ENCODE results near the gene NOXO1.
"Not testable (repeated sequence)": the region's sequence is repeated elsewhere in the genome, so short reads cannot be mapped to it uniquely, and the experiment has no call there.

NOXO1 gene

DNA sequence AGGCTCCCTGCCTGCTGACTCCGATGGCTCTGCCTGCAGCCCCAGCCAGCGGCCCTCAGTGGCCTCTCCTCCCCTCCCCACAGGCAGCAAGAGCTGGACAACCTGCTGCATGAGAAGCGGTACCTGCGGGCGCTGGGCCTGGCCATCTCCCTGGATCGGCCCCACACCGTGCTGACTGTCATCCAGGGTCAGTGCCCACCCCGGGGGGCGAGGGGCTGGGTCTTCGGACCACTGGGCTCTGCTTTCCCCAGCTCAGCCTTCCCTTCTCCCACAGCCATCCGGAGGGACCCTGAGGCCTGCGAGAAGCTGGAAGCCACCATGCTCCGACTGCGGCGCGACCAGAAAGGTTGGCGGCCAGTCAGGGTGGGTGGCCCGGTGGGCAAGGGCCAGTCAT is 3.4 kb downstream of the NOXO1 start:
- no peak for DNase-seq

DNA sequence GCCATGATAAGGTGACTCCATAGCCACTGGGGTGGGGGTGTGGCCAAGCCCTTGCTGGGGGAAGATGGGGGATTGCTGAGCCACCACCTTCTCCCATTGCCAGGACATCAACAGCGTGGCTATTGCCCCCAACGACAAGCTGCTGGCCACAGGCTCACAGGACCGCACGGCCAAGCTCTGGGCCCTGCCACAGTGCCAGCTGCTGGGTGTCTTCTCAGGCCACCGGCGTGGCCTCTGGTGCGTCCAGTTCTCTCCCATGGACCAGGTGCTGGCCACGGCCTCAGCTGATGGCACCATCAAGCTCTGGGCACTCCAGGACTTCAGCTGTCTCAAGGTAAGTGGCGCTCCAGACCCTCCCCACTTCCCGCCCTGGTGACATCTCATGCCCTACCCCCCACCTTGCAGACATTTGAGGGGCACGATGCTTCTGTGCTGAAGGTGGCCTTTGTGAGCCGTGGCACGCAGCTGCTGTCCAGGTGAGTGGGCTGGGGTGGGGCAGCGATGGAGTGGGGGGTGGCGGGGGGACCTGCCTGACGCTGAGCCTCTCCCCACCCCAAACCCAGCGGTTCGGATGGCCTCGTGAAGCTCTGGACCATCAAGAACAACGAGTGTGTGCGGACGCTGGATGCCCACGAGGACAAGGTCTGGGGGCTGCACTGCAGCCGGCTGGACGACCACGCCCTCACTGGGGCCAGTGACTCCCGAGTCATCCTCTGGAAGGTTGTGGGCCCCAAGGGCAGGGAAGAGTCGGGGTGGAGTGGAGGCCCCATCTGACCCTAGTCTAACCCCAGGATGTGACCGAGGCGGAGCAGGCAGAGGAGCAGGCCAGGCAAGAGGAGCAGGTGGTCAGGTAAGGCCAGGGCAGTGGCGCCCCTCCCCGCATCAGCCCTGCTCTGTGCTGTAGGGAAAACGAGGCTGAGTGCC is 4.1 kb downstream of the NOXO1 start:
- DNase-seq, result no peak

DNA sequence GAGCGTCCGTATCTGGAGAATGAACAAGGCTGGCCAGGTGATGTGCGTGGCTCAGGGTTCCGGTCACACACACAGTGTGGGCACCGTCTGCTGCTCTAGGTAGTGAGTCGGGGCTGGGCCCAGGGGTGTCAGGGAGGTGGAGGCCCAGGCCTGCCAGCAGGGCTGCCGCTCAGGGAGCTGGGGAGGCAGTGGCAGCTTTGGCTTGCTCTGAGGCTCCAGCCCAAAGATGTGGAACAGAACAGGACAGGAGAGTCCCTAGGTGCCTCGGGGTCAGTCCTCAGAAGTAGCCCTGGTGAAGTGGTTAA is 5.1 kb downstream of the NOXO1 start:
- DNase-seq, result no peak

DNA sequence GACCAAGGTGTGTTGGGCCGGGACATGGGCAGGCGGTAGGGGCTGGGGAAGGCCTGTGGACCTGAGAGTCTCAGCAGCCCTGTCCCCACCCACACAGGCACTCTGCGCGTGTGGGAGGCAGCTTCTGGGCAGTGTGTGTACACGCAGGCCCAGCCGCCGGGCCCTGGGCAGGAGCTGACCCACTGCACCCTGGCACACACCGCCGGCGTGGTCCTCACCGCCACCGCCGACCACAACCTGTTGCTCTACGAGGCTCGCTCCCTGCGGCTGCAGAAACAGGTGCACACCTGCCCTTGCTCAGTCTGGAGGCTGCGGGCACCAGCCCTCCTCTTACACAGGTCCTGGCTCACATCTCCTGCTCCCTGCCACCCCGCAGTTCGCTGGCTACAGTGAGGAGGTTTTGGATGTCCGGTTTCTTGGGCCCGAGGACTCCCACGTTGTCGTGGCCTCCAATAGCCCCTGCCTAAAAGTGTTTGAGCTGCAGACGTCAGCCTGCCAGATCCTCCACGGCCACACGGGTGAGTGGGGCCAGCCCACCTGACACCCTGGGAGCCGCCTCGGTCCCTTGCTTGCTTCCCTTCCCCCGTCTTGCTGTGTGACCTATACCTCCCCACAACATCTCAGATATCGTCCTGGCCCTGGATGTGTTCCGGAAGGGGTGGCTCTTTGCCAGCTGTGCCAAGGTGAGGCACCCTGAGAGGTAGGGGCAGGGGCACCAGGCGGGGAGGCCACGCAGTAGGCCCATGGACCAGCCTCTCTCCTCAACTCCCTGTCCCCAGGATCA is 5.6 kb downstream of the NOXO1 start:
- no peak for DNase-seq

DNA sequence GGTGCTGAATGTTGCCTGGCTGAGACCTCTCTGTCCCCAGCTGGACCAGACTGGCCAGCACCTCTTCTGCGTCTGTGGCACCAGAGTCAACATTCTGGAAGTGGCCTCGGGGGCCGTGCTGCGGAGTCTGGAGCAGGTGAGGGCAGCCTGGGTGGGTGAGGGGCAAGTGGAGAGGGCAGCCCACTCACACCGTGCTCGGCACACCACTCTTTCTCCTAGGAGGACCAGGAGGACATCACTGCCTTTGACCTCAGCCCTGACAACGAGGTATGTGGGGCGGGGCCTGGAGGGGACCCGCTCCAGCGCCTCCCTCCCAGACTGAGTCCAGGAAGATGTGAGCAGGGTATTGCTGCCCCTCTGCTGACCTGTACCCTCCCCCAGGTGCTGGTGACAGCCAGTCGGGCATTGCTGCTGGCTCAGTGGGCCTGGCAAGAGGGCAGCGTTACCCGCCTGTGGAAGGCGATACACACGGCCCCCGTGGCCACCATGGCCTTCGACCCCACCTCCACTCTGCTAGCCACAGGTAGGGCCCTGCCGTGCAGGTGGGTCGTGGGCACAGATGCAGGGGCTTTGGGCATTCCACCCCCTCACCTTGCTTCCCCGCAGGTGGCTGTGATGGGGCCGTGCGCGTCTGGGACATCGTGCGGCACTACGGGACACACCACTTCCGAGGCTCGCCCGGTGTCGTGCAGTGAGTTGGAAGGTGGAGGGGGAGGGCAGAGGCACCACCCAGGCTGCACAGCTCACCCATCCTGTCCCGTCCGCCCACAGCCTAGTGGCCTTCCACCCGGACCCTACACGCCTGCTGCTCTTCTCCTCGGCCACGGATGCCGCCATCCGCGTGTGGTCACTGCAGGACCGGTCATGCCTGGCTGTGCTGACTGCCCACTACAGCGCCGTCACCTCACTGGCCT is 6.9 kb downstream of the NOXO1 start:
- no peak for DNase-seq

DNA sequence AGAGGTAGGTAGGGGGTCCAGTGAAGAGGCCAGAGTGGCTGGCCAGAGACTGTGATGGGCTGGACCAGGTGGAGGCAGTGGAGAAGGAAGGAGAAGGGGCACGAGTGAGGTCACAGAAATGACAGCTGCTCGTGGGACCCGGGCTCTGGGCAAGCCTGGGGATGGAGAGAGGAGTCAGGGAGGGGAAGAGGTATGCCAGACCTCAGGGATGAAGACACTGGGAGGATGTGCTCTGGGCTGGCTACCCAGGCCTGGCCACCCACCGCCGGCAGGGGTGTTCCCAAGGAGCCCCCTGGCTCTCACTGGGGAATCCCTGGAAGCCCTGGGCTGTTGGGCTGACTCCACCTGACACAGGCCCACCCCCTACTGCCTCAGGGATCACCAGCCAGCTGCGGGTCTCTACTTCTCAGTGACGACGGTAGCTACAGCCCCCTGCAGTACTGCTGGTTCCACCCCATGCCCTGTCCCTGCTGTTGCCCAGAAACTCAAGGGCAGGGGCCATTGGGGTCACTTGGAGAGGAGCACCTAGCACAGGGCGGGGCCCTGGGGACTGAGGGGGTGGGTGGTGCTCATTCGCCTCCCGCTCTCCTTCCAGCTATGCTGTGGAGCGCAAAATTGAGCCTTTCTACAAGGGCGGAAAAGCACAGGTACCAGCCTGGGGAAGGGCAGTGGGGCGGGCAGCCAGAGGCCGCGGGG is 7.7 kb downstream of the NOXO1 start:
- no peak for DNase-seq

GRCh38 chr16:1972490-1972877 is 8.8 kb downstream of the NOXO1 start:
- DNase-seq, result no peak

DNA sequence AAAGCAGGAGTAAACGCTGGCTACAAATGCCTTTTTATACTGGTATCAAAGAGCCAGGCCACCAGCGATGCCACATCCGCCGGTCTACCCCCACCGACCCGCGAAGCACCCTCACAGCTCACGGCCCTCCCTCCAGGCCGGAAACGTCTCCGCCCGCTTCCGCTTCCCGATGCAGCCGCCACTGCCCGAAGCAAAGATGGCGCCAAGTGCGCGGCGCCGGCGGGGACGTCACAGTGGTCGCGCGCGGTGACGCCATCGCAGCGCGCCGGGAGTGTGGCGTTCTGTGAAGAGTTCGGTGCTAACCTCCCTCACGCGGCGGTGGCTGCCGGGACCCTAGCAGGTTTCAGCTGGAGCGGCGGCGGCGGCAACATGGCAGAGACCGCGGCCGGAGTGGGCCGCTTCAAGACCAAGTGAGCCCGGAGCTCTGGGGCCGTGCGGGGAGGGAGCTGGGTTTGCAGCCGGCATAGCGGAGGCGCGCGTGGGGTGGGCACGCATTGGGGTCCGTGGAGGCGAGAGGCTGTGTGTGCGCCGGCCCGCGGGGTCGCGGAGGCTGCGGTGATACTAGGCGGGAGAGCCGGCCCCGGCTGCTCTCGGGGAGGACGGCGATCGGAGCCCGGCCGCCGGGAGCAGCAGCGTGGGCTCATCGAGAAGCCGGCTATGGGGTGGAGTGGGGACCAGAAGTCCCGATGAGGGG is 9.3 kb downstream of the NOXO1 start, which contains the start of gene TBL3:
Gene TBL3, plus strand, starts transcription at position 258 of the 694 bp plus-strand sequence. Its CDS starts 112 bp downstream, at position 370.
- peak; percentile 96 for DNase-seq

- DNase-seq, result no peak
These were observed 12.9 kb downstream of the NOXO1 start for GRCh38 chr16:1968146-1968953.

- no peak for DNase-seq
These were observed 14.8 kb downstream of the NOXO1 start, which contains the start of gene RNF151 for GRCh38 chr16:1966460-1966859. Gene RNF151, plus strand, starts transcription at chr16:1966856. Its CDS starts 26 bp downstream, at chr16:1966882.

GRCh38 chr16:1965396-1966001 is 15.8 kb downstream of the NOXO1 start:
- DNase-seq, result no peak

DNA sequence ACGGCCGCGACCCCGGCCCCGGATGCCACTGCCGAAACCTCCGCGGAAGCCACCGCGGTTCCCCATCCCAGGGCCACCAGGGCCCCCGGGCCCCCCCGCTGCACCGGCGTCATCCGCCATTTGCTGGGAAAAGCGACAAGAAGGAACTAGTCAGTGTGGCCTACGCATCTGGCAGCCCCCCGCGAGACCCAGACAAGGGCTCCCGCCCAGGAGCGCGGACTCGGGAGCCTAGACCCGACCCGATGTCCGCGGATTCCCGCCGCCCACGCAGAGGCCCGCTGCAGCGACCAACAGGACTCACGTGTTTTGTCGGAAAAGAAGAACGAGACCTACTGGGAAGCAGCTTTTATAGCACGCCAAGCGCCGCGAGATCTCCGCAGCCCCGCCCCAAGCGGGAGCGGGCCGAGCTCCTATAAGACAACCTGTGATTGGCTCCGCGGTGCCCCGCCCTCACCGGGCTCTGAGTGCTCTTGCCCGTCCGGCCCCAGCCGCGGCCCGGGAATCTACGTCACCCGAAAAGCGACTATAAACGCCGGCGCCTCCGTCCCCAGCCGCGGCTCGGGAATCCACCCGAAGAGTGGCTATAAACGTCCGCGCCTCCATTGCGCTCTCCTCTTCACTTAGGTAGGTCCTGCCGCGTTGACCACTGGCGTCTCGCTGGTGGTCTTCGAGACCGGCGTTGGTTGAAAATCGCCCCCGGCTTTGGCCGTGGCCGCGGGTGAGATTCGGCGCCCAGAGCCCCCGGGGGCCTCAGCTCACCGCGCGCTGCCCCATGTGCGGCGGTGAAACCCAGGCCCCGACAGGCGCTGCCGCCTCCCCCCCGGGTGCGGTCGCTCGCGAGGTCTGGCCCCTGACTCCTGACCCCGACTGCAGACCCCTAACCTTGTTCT is 16.5 kb downstream of the NOXO1 start, which contains the start of gene RPS2:
Gene RPS2, minus strand, starts transcription at position 321 of the 890 bp plus-strand sequence. Its CDS starts 201 bp downstream, at position 120.
- peak; percentile 97 for DNase-seq

DNA sequence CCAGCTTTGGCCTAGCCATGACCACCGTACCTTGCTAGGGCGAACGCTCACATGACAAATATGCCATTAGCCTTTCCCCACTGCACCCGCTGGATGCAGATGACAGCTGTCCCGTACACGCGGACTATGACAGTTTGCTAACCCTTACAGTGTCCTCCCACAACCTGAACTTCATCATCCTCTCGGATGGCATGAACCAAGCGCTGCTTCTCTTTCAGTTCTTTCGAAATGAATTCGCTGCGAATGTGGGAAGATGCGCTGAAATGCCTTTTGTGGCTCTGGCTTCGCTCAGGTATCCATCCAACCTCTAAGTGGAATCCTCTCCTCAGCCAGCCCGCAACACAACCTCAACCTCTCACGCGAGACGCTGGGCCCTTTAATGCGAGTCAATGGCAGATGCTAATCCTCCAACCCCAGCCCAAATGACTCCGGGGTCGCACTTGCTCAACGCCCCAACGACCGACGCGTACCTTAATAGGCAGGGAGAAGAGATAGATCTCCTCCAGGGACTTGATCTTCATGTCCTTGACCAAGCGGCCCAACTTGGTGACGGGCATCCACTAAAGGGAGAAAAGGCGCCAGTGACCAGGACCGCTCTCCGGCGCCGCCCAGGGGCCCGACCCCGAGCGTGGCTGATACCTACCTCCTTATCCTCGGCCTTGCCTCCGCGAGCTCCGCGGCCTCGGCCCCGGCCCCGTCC is 17.3 kb downstream of the NOXO1 start:
- DNase-seq, result peak; percentile 40

- not testable (repeated sequence) for DNase-seq
These were observed 18.8 kb downstream of the NOXO1 start for GRCh38 chr16:1962161-1963153.

DNA sequence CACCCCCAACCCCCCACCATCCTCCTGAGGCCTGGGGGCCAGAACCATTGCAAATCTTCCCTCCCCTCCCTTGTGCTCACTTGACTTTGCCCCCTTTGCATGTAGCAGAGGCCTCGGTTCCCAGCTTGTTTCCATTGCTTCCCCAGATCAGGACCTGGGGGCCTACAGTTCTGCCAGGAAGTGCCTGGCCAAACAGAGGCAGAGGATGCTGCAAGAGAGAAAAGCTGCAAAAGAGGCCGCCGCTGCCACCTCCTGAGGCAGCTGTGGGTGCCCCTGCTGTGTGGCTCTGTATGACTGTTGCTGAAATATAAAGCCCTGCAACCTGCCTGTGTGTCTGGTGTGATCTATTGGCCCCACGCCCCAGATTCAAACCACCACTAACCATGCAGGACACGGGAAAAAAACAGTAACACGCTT is 19.6 kb downstream of the NOXO1 start:
- DNase-seq, result no peak

- peak; percentile 38 for DNase-seq
These were observed 20.3 kb downstream of the NOXO1 start for GRCh38 chr16:1960665-1961630.

Data from CD4-positive, alpha-beta T cell treated with Interleukin-6 for 4 hours (primary cell).